GM04503 (cell line): ENCODE data around the gene LSR.
A peak's percentile ranks its signal among the peaks of the same experiment; 100 is the strongest.
"Not testable (repeated sequence)": the region's sequence is repeated elsewhere in the genome, so short reads cannot be mapped to it uniquely, and the experiment has no call there.

Source experiments
- DNase-seq: peaks from one replicate; pipeline ENCODE4 v3.0.0-alpha.2; 2012; ENCODE audit warnings: low read depth

Gene LSR

DNA sequence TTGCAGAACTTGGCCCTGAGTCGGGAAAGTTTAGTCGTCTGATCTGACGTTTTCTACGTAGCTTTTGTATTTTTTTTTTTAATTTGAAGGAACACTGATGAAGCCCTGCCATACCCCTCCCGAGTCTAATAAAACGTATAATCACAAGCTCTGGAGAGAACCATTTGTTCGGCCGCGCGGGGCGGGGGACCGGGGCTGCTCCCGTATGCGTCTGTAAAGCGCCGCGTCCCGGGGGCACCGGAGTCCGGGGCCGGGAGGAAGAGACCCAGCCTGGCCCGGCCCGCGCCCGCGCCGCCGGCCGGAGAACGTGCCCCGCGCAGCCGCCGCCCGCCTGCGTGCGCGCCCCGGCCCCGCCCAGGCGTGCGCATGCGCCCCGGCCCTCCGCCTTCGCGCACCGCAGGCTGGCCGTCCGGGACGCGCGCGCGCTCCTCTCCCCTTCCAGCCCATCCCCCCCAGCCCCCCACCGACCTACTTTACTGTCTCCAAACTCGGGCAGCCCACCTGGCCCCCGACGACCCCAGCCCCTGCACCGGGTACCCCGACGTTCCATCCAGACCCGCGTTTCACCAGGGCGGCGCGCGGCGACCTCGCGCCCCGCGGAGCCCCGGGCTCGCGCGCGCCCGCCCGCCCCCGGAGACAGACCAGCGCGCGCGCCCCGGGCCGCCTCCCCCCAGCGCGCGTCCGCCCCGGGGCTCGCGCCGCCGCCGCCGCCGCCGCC is 19.2 kb downstream of the LSR start:
- peak; percentile 9 for DNase-seq

DNA sequence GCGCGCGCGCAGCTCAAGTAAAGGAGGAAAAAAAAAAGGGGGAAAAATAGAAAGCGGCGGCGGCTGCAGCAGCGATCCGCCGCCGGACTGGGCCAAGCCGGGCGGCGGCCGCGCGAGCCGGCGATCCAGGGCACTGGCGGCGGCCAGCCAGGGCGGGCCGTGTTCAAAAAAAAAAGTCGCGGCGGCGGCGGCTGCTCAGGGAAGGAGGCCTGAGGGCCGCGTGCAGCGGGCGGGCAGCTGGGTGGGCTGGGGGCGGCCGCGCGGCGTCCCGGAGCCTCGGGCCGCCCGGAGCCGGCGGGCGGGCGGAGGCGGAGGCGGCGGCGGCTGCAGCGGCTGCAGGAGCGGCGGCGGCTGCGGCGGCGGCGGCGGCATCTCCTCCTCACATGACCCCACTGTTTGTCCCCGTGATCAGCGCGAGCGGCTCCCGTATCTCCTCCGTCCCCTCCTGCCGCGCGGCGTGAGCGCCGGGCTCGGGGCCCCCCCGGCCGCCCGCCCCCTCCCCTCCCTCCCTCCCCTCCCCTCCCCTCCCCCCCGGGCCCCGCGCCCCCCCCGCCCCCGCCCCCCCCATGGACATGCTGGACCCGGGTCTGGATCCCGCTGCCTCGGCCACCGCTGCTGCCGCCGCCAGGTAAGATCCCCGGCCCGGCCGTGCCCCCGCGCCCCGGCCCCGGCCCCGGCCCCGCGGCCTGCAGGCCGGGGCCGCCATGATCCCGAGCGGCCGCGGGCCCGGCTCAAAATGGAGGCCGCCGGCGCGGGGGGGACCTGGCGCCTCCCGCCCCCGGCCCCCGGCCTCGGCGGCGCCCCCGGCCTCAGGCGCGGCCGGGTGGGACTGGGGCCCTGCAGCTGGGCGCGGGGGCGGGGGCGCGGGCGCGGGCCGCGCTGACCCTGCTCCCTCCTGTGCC is 20.0 kb downstream of the LSR start, which contains the start of gene USF2:
Gene USF2, plus strand, starts transcription at position 427 of the 902 bp plus-strand sequence. Its CDS starts 140 bp downstream, at position 567.
- no peak for DNase-seq

DNA sequence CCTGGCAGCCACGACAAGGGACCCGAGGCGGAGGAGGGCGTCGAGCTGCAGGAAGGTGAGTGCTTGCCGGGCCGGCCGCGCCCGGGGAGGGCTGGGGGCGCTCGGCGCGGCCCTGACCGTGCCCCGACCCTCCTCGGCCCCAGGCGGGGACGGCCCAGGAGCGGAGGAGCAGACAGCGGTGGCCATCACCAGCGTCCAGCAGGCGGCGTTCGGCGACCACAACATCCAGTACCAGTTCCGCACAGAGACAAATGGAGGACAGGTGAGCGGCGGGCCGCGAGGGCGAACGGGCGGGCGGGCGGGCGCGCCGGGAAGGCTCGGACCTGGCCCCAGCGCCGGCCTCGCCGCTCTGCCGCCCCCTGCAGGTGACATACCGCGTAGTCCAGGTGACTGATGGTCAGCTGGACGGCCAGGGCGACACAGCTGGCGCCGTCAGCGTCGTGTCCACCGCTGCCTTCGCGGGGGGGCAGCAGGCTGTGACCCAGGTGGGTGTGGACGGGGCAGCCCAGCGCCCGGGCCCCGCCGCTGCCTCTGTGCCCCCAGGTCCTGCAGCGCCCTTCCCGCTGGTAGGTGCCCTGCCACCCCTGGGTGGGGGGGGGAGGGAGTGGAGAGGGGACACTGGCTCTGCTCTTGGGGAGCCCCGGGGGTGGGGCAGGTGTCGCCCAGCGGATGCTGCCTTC is 20.8 kb downstream of the LSR start:
- no peak for DNase-seq

- DNase-seq: no peak
Observed at GRCh38 chr19:35270381-35270811, 21.6 kb downstream of the LSR start.

DNA sequence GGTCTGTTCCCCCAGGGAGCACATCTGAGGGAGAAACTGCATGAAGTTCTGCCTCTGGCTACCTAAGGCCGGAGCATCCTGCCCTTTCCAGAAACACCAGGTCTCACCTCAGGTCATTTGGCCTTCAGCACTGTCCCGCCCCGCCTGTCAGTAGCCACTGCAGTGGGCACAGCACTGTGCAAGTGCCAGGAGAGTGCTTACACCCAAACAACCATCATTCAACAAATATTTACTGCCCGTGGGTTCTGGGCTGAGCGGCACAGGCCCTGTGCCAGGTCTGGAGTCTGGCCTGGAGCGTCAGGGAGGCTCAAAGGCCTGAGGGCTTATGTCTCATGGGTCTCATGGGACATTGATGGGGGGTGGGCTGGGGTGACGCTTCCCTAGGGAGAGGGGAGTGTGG is 22.7 kb downstream of the LSR start:
- no peak for DNase-seq

DNA sequence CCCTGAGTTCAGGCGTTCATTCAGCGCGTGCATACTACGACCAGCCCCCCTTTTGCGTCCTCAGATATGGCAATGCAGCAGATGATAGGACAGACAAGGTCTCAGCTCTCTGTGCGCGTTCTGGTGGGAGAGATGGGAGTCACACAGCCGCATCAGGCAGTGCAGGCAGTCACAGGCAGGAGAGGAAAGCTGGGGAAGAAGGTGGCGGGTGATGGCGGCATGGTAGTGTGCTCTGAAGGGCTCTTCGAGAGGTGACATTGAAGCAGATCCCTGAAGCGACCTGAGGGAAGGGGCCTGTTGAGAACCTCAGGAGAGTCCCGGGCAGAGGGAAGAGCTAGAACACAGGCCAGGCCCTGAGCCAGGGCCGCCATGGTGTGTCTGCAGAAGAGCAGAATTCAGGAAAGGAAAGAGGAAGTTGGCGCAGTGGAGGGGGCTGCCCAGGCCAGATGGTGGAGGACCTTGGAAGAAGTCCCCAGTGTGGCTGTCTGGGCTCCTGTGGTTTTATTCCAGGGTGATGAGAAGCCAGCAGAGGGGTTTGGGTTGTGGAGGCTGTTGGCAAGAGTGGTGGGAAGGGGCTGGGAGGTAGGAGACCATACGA is 23.4 kb downstream of the LSR start:
- no peak for DNase-seq

- DNase-seq: no peak
Observed at GRCh38 chr19:35272954-35273649, 24.3 kb downstream of the LSR start.

- no peak for DNase-seq
Observed at GRCh38 chr19:35273686-35274259, 25.0 kb downstream of the LSR start.

DNA sequence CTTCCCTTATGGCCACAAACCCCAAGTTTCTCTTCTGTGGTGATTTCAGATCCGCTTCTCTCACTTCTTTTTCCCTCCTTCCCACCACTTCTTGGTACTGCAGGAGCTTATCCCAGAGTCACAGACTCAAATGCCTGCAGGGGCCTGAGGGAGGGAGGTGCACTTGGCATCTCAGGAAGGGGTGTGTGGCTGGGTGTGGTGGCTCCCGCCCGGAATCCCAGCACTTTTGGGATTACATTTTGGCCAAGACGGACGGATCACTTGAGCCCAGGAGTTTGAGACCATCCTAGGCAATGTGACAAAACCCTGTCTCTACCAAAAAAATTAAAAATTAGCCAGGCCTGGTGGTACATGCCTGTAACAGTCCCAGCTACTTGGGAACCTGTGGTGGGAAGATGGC is 25.5 kb downstream of the LSR start:
- no peak for DNase-seq

GRCh38 chr19:35276706-35277281 is 28.0 kb downstream of the LSR start:
- no peak for DNase-seq

GRCh38 chr19:35278578-35279284 is 29.9 kb downstream of the LSR start:
- no peak for DNase-seq

GRCh38 chr19:35279374-35279773 is 30.6 kb downstream of the LSR start:
- no peak for DNase-seq

DNA sequence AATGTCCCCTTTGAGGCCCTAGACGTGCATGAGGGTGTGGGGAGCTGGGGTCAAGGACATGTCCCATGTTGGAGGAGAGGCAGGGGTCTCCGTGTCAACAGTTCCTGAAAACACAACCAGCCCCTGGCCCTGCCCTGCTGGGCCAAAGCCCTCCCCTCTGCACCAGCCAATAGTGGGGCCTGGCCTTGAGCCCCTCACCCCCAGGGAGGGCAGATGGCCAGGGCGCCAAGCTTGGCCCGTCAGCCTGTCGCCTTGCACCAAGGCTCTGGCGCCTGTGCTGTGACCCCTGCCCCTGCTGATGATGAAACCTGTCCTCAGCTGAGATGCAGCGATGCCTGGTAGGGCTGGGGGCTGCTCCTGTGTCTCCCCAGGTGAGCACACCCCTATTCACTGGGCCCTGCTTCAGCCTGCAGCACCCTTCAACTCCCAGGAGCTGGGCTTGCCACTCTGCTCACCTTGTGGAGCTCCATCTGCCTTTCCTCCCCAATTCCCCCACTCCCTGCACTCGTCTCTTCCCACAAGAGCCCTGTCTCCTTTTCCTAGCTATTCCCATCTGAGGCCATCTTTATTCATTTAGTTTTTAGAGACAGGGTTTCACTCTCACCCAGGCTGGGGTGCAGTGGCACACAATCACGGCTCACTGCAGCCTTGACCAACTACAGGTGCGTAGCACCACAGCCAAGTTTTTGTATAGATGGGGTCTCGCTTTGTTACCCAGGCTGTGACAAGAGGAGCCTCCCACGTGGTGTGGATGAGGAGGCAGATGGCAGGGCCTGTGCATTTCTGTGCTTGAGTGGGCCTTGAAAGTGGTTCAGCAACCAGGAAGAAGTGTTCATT is 31.4 kb downstream of the LSR start:
- DNase-seq: no peak

DNA sequence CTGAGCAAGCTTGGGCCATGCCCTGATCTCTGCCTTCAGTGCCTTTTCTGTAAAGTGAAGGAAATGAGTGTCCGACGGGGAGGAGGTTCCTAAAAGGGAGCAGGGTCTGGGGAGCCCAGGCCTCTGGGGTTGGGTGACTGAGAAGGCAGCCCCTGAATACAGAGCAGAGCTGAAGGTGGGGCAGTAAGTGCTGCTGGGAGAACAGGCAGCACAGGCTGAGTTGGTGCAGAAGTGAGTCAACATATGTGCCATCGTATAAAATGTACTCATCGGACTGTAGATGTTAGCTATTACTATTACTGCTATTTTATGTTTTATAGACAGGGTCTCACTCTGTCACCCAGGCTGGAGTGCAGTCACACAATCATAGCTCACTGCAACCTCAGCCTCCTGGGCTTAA is 32.5 kb downstream of the LSR start:
- DNase-seq: no peak

DNA sequence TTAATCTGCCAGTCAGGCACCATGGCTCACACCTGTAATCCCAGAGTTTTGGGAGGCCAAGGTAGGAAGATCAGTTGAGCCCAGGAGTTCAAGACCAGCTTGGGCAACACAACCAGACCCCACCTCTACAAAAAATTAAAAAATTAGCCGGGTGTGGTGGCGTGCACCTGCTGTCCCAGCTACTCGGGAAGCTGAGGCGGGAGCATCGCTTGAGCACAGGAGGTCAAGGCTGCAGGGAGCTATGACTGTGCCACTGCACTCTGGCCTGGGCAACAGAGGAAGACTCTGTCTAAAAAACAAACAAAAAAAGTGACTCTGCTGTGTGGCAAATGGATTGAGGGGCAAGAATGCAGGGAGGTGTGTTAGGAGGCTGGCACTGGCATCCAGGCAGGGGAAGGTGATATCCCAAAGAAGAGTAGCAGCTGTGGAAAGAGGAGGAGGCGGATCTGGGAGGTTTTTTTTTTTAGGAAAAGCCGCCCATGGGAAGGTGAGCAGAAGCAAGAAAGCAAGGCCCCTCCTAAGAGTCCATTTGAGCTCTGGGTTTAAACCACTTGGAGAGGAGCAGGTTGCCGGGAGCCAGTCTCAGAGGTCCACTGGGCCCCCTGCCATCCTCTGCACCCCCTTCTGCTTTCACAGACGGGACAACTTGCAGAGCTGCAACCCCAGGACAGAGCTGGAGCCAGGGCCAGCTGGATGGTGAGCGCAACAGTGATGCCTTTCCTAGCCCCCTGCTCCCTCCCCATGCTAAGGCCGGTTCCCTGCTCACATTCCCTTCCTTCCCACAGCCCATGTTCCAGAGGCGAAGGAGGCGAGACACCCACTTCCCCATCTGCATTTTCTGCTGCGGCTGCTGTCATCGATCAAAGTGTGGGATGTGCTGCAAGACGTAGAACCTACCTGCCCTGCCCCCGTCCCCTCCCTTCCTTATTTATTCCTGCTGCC is 35.6 kb downstream of the LSR start:
- no peak for DNase-seq

DNA sequence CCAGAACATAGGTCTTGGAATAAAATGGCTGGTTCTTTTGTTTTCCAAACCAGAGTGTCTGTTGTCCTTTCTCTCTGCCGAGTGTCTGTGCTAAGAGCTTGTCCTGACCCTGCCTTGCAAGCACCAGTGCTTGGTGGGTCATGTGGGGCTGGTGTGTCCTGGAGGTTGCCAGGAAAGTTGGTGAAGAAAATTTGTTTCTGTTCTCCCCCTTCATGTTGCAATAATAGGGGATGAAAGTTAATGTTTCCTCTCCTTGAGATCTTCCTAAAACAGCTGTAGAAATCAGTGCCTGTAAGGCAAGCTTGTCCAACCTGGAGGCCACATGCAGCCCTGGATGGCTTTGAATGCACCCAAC is 36.3 kb downstream of the LSR start:
- DNase-seq: no peak

DNA sequence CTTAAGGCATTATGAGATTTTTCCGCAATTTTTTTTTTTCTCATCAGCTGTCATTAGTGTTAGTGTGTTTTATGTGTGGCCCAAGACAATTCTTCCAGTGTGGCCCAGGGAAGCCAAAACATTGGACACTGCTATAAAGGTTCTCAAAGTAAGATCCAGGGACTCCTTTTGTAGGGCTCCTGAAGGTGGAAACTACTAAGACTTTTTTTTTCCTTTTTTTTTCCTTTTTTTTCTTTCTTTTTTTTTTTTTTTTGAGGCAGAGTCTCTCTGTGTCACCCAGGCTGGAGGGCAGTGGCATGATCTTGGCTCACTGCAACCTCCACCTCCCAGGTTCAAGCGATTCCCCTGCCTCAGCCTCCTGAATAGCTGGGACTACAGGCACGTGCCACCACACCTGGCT is 36.7 kb downstream of the LSR start:
- DNase-seq: not testable (repeated sequence)

DNA sequence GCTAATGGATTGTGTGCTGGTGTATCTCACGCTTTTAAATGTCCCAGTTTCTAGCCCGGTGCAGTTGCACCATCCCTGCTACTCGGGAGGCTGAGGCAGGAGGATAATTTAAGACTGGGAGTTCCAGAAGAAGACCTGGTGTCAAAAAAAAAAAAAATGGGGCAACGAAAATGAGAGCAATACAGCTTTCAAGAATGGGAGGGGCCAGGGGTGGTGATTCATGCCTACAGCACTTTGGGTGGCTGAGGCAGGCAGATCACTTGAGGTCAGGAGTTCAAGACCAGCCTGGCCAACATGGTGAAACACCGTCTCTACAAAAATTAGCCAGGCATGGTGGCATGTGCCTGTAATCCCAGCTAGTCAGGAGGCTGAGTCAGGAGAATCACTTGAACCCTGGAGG is 37.3 kb downstream of the LSR start:
- not testable (repeated sequence) for DNase-seq
